ENCODE results near the gene ZFAND3.

Gene ZFAND3

DNA sequence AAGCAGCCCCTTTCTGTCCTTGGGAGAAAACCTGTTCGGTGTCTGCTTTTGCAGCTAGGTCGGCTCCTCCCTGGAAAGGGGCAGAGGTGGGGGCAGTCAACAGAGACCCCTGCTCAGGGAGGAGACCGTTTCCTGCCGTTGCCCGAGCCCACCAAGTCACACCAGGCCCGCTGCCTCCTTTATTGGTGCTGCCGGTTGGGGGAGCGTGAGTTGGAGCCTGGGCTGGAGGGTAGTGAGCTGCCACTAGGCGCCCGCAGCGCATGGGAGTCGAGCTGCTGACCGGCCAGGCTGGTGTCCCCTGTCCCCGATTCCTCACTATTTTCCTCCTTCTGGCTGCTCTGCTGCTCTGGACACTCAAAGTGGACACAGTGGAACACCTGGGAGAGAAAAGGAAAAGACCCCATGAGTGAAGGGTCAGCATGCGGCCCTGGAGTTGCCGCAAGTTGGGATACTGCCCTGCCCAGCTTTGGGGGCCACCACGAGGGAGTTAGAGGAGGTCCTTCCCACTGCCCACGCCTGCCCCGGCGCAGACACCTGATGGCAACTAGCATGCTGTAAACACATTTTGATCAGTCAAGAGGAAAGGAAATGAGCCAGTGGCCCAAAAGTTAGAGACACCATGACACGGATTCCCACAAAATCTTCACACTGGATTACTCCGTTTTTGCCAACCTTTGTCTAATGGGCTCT, 355.4 kb downstream of the ZFAND3 start:
- peak; percentile 11 for DNase-seq

DNA sequence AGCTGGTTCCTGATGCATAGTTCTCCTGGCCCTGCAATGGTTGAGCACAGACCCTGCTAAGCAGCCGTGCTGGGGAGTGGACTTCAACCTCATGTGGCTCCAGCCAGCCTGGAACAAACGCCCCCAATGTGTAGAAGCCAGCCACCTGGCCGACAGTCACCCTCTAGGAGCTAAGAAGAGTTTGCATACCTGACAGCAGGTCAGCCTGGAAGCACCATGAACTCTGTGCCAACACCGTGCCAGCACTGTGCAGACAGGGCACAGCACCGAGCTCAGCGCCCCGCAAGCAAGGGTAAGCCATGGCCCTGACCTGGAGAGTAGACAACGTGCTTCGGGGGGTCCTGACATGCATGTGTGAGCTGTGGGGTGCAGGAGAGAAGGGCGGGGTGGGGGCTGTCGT, 356.3 kb downstream of the ZFAND3 start:
- DNase-seq: peak; percentile 15

DNA sequence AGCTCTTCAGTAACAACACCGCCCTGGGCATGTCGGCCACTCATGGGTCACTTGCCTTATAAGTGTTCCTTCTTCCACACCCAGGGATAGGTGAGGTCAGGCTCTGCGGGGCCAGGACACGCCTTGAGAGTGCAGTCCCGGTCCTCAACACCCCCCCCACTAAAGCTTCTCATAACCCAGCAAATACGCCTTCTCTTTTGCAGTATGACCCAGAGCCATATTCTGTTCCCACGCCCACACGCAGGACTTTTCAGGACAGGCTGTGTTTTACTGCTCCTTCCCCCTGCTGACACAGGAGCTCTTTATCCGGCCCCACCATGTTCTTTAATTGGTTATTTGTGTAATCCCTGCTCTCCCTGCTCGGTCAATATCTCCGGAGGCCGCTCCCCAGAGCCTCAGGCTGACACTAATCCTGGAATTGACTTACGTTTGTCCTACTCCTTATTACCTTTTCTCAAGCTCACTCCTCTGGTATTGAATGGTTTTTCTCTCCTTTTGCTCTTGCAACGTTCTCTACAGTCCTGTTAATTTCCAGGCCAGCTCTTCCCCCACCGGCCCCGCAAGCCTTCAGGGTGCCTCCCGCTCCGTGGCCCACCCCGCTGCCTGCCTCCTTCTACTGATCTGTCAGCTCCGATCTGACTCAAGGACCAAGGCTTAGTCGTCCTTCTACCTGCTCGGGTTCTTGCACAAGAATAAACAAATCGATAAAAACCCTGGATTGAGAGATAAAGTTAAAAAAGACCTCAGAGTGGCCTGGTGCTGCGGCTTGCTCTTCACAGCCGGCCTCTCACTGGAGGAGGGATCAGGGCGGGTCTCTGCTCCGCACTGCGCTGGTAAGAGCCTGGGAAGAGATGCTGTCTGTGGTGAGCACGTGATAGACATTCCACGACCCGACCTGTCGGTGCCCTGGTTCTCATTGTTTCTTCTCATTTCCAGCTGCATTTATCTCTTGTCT, 357.5 kb downstream of the ZFAND3 start:
- DNase-seq: peak; percentile 24

DNA sequence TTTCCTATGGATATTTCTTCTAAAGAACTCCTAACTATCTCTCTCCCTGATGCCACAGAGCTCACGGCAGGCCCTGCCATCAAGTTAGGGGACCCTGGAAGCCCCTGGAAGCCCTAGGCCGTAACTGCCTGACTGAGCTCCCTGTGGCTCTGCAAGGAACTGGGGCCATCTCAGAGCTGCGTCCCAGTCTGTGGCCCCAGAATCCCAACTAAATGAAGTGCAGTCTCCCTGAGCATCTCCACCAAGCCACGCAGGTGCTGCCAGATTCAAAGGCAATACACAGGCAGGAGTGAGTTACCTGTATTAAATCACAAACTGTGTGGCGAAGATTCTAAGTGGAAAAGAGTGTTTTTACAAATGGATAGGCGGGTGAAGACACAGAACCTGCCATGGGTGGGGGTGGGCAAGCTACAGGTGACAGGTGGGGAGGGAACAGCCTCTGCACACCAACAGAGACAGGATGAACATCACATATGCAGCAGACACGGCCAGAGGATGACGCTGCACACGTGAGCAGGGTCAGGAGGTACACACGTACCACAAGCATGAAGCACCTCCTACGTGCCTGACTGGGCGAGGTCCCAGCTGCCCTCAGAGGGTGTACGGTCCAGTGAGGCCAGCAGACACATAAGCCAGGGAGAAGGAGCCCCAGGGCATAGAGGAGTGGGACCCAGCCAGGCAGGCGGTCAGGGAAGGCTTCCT, 358.5 kb downstream of the ZFAND3 start:
- DNase-seq: peak; percentile 13

DNA sequence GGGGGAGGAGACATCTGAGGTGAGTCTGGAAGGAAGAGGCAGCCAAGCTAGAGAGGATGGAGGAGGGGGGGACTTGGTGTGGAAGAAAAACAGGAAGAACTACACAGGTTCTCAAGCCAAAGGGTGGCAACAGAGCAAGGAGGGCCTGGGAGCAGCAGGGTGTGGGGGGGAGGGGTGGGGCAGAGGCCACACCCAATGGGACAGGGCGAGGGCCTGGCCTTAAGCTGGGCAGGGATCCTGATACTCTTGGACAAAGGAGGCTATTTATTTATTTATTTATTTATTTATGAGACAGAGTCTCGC, 359.0 kb downstream of the ZFAND3 start:
- DNase-seq: no peak

DNA sequence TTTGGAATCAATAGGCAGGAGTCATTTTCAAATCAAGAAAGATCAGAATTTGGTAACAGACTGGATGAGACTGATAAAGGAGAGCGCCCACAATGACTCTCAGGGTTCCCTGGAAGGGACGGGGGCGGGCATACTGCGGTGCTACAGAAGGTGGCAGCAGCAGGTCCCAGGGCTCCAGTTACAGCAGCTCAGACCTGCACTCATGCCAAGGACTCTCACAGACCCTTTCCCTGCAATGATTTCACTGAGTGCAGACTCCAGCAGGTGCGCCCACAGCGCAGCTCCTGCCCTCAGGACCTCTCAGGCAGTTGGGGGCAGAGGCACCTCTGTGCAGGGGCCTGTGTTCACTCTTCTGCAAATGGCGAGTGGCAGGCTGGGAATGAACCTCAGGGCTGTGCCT, 359.8 kb downstream of the ZFAND3 start:
- peak; percentile 13 for DNase-seq

DNA sequence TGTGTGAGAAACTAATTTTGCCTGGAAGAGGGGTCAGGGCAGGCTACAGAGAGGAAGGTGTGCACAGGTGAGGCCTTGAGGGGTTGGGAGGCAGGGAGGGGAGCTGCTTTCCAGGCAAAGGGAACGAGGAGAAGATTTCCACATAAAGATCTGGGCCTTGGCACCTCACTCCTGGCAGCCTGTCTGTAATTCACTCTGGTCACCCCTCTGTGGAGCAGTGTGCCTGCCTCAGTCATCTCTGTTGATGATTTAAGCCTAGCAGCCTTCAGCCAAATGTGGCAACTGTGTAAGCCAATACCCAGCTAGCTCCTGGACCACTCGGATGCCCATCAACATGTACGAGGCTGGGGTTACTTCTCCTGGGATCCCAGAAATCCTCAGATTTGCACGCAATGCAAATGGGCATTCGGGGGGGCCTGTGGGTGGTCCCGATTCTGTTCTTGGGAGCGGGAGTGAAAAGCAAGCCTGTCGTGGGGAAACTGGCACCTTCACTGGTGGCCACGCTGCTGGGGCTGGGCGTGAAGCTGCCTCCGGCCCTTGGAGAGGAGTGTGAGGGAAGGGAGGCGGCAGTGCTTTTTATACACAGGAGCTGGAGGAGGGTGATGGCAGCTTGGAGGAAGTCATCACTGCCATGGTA, 360.4 kb downstream of the ZFAND3 start:
- peak; percentile 14 for DNase-seq

DNA sequence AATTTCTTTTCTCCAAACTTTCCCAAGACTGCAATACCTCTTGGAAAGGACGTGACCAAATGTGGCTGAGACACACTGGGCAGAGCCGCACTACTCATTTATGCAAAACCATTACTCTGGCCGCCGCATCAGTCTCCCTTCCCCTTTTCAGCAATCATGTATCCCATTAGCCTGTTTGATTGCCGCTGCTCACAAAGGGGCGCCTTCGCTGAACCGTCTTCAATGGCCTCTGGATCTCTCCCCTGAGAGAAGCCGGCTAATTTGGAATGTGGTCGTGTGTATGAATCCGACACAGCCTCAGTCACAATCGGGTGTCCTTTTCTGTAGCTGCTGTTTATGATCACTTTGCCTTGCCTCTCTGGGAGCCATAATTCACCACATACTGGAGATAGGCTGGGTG, 361.1 kb downstream of the ZFAND3 start:
- DNase-seq: no peak

DNA sequence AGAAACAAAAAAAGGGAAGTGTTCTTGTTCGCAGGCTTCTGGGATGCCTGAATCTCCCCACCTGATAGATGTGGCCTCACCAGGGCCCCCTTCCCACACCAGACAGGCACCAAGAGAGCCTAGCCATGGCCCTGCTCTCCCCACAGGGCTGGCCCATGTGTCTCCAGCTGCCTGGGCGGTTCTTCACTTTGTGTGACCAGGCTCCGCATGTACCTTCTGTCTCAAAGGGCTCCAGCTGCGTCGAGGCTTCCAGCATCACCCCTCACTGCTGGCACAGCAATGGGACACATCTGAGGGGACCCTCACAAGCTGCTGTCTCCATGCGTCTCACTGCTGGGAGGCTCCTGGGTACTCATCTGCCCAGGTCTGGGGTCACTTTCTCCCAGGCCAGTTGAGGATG, 362.9 kb downstream of the ZFAND3 start:
- DNase-seq: no peak

DNA sequence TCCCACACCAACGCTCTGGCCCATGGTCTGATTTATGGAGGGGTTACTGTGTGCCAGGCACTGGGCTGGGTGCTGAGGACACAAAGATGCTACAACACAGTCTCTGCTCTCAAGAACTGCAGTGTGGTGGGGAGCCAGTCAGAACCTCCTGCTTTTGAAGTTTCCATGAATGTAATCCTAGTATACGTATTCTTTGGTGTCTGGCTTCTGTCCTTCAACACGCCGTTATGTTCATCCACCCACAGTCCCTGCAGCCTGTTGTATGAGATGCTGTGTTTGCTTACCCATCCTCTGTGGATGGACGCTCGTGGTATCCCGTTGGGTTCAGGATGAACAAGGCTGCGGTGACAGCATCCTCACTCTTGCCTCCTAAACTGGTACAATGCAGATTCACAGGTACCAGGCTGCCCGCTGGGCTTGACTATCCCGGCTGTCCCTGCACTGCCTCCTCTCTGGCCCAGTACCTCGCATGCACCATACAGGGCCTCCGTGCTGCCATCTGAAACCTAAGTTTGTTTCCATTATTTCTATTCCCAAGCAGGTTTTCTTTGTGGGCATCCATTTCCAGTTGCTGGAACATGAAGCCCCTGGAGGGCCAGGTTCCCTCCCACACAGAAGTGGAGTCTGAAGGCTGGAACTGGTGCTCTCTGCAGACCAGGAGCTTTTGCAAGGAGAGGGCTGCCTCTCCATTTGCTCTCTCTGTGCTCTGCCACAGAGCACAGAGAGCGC, 364.5 kb downstream of the ZFAND3 start:
- DNase-seq: no peak

DNA sequence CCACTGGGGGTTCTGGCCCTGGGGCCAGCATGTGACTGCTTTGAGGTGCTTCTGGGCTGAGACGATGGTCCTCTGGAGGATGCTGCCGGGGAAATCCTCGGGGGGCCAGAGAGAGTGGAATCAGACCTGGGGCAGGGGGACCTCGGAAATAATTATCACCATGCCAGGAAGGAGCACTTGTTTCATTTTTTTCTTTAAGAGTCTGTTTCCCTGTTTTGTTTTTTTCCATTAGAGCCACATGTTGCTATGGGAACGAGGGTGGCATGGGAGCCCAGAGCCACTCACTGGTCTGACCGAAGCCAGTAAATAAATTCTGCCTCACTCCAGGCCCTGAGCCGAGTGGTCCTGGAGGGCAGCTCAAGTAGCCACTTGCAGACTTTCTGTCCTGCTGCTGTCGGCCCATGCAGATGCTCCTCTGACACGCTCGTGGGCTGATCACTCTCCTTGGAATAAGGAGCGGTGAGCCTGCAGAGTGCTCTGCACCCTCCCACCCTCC, 365.1 kb downstream of the ZFAND3 start:
- DNase-seq: no peak

DNA sequence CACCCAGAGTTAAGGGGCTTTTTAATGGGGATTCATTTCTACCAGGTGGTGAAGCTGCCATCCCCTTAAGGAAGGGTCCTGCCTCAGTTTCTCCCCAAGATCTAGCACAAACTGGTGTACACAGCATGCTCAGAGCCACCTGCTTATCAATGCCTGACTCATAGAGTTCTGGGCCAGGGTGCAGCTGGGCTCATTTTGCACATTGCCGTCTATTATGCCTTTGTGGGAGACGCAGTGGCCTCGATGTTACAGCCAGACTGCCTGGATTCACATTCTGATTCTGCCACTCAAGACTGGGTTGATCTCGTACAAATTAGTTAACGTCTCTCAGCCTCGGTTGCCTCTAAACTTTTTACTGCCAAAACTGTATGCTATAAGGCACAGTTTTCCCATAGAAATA, 365.7 kb downstream of the ZFAND3 start:
- no peak for DNase-seq

DNA sequence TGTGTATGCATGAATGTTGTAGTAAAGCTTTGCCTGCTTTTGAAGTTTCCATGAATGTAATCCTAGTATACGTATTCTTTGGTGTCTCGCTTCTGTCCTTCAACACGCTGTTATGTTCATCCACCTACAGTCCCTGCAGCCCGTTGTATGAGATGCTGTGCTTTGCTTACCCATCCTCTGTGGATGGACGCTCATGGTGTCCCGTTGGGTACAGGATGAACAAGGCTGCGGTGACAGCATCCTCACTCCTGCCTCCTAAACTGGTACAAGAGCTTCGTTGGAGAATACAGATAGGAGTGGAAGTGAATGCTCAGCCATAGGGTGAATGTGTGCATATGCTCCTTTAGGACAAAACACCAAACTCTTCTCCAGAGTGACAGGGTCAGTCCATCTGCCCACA, 366.2 kb downstream of the ZFAND3 start:
- no peak for DNase-seq

DNA sequence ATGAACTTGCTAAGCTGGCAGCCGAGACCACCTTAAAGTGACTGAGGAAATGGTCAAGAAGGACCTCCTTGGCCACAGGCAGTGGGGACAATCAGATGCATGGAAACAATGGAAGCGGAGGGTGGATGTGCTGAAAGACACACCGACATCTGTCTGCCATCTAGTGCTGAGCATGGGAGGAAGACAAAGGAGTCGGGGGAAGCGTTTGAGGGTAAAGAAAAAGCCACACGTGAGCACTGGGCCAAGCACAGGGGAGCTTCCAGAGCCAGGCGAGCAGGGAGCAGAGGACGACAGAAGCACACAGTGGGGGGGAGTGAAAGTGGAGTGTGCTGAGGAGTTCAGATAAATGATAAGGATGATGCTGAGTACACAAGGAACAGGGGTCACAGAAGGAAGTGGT, 367.8 kb downstream of the ZFAND3 start:
- DNase-seq: no peak

DNA sequence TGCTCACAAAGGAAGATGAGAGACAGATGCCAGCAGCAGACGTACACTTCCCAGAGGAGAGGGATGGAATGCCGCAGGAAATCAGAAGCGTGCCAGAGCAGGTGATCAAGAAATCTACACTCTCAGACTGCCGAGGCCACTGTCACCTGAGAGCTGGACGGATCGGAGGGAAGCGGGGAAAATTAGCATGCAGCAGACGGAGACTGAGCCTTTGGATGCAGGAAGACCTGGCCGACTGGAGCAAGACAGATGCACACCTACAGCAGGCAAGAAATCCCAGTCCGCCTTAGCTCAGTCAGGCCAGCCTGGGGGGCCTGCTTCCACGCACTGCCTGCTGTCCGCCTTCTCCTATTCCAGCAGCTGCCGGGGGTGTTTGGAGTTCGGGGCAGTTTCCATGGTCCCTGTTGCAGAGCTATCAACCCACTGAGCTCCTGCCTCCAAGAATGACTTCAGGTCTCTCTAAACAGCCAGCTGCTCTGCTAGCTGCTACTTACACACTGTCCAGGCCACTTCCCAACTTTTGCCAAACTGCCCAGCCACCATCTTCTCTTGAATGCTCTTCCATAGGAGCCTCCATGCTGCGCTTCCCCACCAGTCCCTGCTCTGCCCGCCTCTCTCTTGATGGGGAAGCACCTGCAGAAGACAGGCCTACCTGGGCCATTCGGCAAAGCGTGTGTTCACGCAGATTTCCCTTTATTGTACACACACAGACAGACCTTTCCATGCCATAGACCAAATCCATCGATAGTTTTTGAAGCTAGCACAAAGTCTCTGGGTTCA, 368.5 kb downstream of the ZFAND3 start:
- no peak for DNase-seq

DNA sequence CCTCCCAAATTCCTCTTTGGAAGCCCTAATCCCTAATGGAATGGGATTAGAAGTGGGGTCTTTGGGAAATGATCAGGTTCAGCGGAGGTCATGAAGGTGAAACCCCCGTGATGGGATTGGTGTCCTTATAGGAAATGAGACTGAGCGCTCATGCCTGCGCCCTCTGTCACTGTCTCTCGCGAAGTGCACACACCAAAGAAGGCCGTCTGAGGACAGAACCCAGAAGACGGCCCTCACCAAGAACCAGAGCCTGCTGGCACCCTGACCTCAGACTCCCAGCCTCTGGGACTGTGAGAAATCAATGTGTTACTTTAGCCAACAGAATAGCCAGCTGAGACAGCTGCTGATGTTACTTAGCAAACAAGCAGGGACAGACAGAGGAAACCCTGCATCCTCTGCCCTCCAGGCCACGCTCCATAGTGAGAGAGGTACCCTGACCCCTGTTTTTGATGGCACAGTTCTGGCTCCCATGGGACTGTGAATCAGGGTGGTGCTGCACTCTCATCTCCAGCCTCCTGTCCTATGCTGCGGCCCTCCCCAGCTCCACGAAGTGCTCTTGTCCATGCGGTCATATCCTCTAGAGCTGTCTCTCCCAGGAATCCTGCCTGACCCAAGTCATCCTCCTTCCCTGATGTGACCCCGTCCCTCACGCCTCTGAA, 369.3 kb downstream of the ZFAND3 start:
- no peak for DNase-seq

DNA sequence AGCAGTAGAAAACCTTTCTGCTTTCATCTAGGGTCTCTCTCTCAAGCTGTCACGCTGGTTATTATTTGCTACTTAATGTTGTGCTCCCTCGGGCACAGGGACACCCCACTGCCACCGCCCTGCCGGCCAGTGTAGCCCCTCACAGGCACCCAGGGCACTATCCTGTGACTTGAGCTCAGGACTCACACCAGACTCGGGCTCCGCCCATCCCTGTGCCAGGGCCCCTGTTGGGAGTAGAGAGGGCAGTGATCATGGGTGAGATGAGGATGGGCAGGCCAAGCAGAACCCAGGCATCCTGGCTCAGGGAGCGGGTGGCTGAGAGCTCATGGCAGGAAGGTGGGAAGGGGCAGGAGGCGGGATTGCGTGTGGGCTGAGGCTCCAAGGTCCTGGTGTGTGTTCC, 371.9 kb downstream of the ZFAND3 start:
- DNase-seq: no peak

DNA sequence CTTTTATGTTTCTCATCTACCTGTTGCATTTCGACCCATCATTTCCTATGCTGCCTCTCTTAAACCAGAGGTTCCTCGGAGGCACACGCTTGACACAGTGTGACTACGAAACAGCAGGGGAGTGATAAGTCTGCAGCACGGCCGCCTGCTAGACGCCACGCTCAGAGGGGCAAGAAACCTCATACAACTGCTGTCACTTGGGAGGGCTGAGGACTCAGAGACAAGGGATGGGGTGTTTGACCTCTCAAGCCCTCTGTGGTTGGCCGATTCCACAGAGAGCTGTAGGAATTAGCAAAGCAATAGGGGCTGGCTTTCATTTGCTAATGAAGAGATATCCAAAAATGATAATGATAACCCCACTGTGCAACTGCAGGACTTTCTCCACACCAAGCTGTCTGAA, 372.5 kb downstream of the ZFAND3 start:
- DNase-seq: no peak

DNA sequence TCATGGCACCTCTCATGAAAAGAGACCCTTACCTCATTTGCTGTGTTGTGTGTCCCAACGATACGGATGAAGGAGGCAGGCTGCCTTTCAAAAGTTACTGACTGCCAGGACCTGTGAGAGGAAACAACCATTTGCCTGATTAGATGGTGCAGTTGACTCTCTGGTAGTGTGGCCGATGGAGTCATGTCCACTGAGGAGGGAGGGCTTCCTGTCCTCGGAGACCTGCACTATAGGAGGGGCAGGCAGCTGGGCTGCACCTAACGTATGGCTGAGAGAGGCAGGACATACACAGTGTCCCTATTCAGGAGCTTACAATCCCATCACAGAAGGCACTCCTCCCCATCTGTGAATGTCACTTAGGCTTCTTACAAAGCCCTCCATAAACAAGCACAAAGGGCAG, 373.0 kb downstream of the ZFAND3 start:
- no peak for DNase-seq

DNA sequence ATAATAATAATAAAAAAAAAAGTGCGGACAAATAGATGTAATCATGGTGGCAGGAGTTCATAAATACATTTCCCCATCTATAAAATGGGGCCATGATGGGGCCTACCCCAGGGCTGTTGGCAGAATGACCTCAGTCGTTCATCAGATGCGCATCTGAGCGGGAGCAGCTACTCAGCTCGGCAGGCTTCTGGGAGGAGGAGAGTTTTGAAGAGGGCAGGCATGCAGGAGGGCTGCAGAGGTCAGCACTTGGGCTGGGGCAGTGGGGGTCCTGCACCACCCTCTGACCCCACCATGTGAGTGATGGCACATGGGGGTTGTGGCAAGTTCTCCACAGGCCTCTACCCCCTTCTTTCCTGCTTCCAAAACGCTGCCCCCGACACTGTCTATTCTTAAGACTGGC, 373.5 kb downstream of the ZFAND3 start:
- DNase-seq: no peak
